DOHH2 (cell line): ENCODE data around the gene PEX3.

Source experiments
- EZH2phosphoT487 ChIP-seq: fragments of 200-600 bp; sonication (generic); IDR thresholded peaks from 2 replicates; pipeline ENCODE4 v1.6.1; 2017; ENCODE audit warnings: borderline replicate concordance, mild to moderate bottlenecking, antibody characterized with exemption, low read length, moderate library complexity, mixed read lengths
- TF ChIP-seq, protein P1 (sequence below): fragments of 200-600 bp; sonication (generic); IDR thresholded peaks from one replicate; pipeline ENCODE4 v1.5.1; 2014; ENCODE audit warnings: antibody characterized with exemption, mild to moderate bottlenecking, low read depth, low read length; ENCODE audit not compliant: poor library complexity, severe bottlenecking

- TF ChIP-seq, protein P1, sequence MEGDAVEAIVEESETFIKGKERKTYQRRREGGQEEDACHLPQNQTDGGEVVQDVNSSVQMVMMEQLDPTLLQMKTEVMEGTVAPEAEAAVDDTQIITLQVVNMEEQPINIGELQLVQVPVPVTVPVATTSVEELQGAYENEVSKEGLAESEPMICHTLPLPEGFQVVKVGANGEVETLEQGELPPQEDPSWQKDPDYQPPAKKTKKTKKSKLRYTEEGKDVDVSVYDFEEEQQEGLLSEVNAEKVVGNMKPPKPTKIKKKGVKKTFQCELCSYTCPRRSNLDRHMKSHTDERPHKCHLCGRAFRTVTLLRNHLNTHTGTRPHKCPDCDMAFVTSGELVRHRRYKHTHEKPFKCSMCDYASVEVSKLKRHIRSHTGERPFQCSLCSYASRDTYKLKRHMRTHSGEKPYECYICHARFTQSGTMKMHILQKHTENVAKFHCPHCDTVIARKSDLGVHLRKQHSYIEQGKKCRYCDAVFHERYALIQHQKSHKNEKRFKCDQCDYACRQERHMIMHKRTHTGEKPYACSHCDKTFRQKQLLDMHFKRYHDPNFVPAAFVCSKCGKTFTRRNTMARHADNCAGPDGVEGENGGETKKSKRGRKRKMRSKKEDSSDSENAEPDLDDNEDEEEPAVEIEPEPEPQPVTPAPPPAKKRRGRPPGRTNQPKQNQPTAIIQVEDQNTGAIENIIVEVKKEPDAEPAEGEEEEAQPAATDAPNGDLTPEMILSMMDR = no peak
- TF ChIP-seq EZH2phosphoT487 = no peak
Observed at GRCh38 chr6:143431226-143431625, 19.4 kb upstream of the PEX3 start.
